Measurements from ENCODE around the gene MYBPHL.
A peak's percentile ranks its signal among the peaks of the same experiment; 100 is the strongest.

Gene MYBPHL

GRCh38 chr1:109281680-109282496 lies 24.9 kb downstream of the MYBPHL start:
- DNase-seq (ENCODE audit: low spot score), result peak; percentile 71

- no peak for DNase-seq (ENCODE audit: low spot score)
These were observed 25.9 kb downstream of the MYBPHL start for GRCh38 chr1:109280862-109281261.

- DNase-seq (ENCODE audit: low spot score), result peak; percentile 44
These were observed 27.1 kb downstream of the MYBPHL start for GRCh38 chr1:109279615-109280278.

- peak; percentile 90 for DNase-seq (ENCODE audit: low spot score)
These were observed 29.2 kb downstream of the MYBPHL start for GRCh38 chr1:109277434-109278204.

- DNase-seq (ENCODE audit: low spot score), result no peak
These were observed 31.0 kb downstream of the MYBPHL start for GRCh38 chr1:109275706-109276345.

- DNase-seq (ENCODE audit: low spot score), result no peak
These were observed 32.0 kb downstream of the MYBPHL start for GRCh38 chr1:109274533-109275476.

GRCh38 chr1:109273570-109274288 lies 33.1 kb downstream of the MYBPHL start:
- no peak for DNase-seq (ENCODE audit: low spot score)

- DNase-seq (ENCODE audit: low spot score), result no peak
These were observed 33.8 kb downstream of the MYBPHL start for GRCh38 chr1:109272831-109273547.

- no peak for DNase-seq (ENCODE audit: low spot score)
These were observed 34.6 kb downstream of the MYBPHL start for GRCh38 chr1:109272021-109272799.

GRCh38 chr1:109271458-109271857 lies 35.4 kb downstream of the MYBPHL start:
- DNase-seq (ENCODE audit: low spot score), result no peak

- no peak for DNase-seq (ENCODE audit: low spot score)
These were observed 36.0 kb downstream of the MYBPHL start for GRCh38 chr1:109270623-109271317.

GRCh38 chr1:109269981-109270622 lies 36.7 kb downstream of the MYBPHL start:
- no peak for DNase-seq (ENCODE audit: low spot score)

- DNase-seq (ENCODE audit: low spot score), result no peak
These were observed 37.4 kb downstream of the MYBPHL start for GRCh38 chr1:109269212-109269980.

GRCh38 chr1:109268431-109269211 lies 38.2 kb downstream of the MYBPHL start:
- peak; percentile 69 for DNase-seq (ENCODE audit: low spot score)

GRCh38 chr1:109267743-109268300 lies 39.0 kb downstream of the MYBPHL start:
- DNase-seq (ENCODE audit: low spot score), result no peak

GRCh38 chr1:109266965-109267364 lies 39.8 kb downstream of the MYBPHL start:
- no peak for DNase-seq (ENCODE audit: low spot score)

All from pons (tissue), 1 donor.